Pancreas (tissue), 10 donors: ENCODE results near the gene NKPD1. TPM values are rescaled to one million over a fixed set of nuclear protein-coding genes. Genes with fewer than 3 reads are reported as not detected.

Source experiments
- ATAC-seq, 4 donors: fragments of 200-7000 bp; cut with Tn5 transposase; one replicate each; pipeline versions ENCODE4 v1.8.0 to v1.9.1; 2020; ENCODE audit warnings: mild to moderate bottlenecking in 4 of 4, moderate library complexity in 4 of 4
- DNase-seq, 6 donors: peaks; one replicate each; pipeline ENCODE4 v3.0.0-alpha.2; 2020
- FAIRE-seq: peaks from 2 replicates; lab custom pipeline; 2012; peaks lifted over from hg19 to GRCh38; lab: Jason Lieb, UNC
- H3K27ac ChIP-seq, 4 donors: fragments of 200-600 bp; sonication (generic); 1 replicate in 3 of 4; 2 replicates in 1 of 4; pipeline versions ENCODE4 v1.5.0 to v1.8.0; 2020
- H3K27me3 ChIP-seq, 4 donors: fragments of 200-600 bp; one replicate each; pipeline ENCODE4 v1.8.0; 2021
- H3K36me3 ChIP-seq, 3 donors: fragments of 200-600 bp; sonication (generic) in 1 of 3; one replicate each; pipeline versions ENCODE4 v1.5.0 to v1.8.0; 2020 to 2021
- H3K4me1 ChIP-seq, 3 donors: fragments of 200-600 bp; one replicate each; pipeline ENCODE4 v1.8.0; 2021
- H3K4me3 ChIP-seq, 4 donors: fragments of 200-600 bp; sonication (generic) in 2 of 4; one replicate each; pipeline versions ENCODE4 v1.5.0 to v1.8.0; 2020 to 2021
- H3K9me3 ChIP-seq, 4 donors: fragments of 200-600 bp; one replicate each; pipeline ENCODE4 v1.8.0; 2021
- CTCF ChIP-seq, 4 donors: fragments of 200-600 bp; sonication (generic) in 3 of 4; IDR thresholded peaks; one replicate each; pipeline versions ENCODE4 v1.5.0 to v1.8.0; 2021; ENCODE audit warnings: antibody characterized with exemption in 4 of 4
- WGBS, 2 donors: extraction: QIAGEN DNeasy Blood & Tissue Kit; methylation state at CpG; one replicate each; pipeline ENCODE4 v1.1.7; 2013; 5-methylcytosine and 5-hydroxymethylcytosine counted together
- intact Hi-C, 3 donors: fragments of 100-400 bp; cut with DNase I; formaldehyde crosslinking; loops; one replicate each; pipeline versions ENCODE4 v1.11.1 to v1.14.2; 2022
- polyA plus RNA-seq, 2 donors: library from polyadenylated mRNA; stranded (reverse); fragments of 200-250 nt; gene quantifications; one replicate each; pipeline ENCODE4 v1.2.3, GENCODE V29; 2013
- total RNA-seq, 6 donors: library from RNA; stranded (reverse); fragmentation: NEBNext Ultra II Directional in 4 of 6; extraction: Animal tissue kit (Norgen Biotek cat#: 25700) in 4 of 6; gene quantifications; one replicate each; pipeline versions ENCODE4 v1.2.1 to v1.2.4, GENCODE V29; 2021 to 2023
- donor health status: healthy with polysubstance abuse.
- donor health status: DM: no; HTN: no; CAD: no; lungs with moderate emphysema.
- donor health status: DM: no; HTN: no; CAD: no.
- donor health status: control.
- donor health status: control.
- donor health status: Bipolar disorder and iron deficiency.
- donor health status: DM: yes; HTN: yes; CAD: no.
- donor health status: DM: no; HTN: no; CAD: no.
- donor health status: DM: no; HTN: no; CAD: no.
- donor health status: DM: yes; HTN: yes; CAD: no.

The NKPD1 gene
- total and polyA plus RNA-seq, 8 donors, result 0.03 to 0.33 (median 0.14) TPM; not detected in 4

GRCh38 chr19:45164577-45165335 is 4.0 kb upstream of the NKPD1 start:
- no peaks in the 10 kb centered on the region for H3K27me3 ChIP-seq
- TF ChIP-seq CTCF (IDR thresholded peaks at IDR 0.05), result no peak
- intact Hi-C loops, result no loop called here
- H3K27ac ChIP-seq, result no peak overlapping the region
- no peak for FAIRE-seq
- H3K4me3 ChIP-seq, result no peak overlapping the region
- no peaks in the 10 kb centered on the region for H3K9me3 ChIP-seq
- 46% methylated on average over 19 to 27 of the region's 27 CpGs for WGBS, 2 donors
- peak in 5 of 6 donors; percentile 26 to 73 (median 50) for DNase-seq
- peak in 3 of 4 donors; percentile 29 to 59 (median 43) for ATAC-seq
- H3K4me1 ChIP-seq, result peaks cover 0 to 5% (median 5%) of the 10 kb centered on the region in 3 donors
- no peaks in the 10 kb centered on the region for H3K36me3 ChIP-seq

- no peak for FAIRE-seq
- Histone ChIP-seq H3K9me3 (no peaks in the 10 kb centered on the region), H3K4me1 (peaks cover 0 to 5% (median 5%) of the 10 kb centered on the region in 3 donors), H3K36me3 (no peaks in the 10 kb centered on the region), H3K27ac (no peak overlapping the region), H3K27me3 (no peaks in the 10 kb centered on the region), H3K4me3 (no peak overlapping the region)
- no peak for ATAC-seq
- intact Hi-C loops, result no loop called here
- DNase-seq, result peak in 2 of 6 donors; percentile 12 to 38
- 79 to 82% methylated on average over 15 of the region's 15 CpGs for WGBS, 2 donors
- TF ChIP-seq CTCF (IDR thresholded peaks at IDR 0.05), result no peak
Observed at GRCh38 chr19:45163751-45164460, 3.1 kb upstream of the NKPD1 start.

- no peak overlapping the region for H3K4me3 ChIP-seq
- WGBS, 2 donors, result 83 to 86% methylated on average over 17 of the region's 17 CpGs
Observed at GRCh38 chr19:45163156-45163555, 2.4 kb upstream of the NKPD1 start.

GRCh38 chr19:45162608-45163143 is 1.9 kb upstream of the NKPD1 start:
- Histone ChIP-seq H3K9me3 (no peaks in the 10 kb centered on the region), H3K27me3 (no peaks in the 10 kb centered on the region), H3K4me1 (peaks cover 0 to 5% (median 5%) of the 10 kb centered on the region in 3 donors), H3K4me3 (no peak overlapping the region), H3K27ac (no peak overlapping the region), H3K36me3 (no peaks in the 10 kb centered on the region)
- no peak for FAIRE-seq
- 63 to 76% methylated on average over 17 to 18 of the region's 18 CpGs for WGBS, 2 donors
- no peak for TF ChIP-seq CTCF (IDR thresholded peaks at IDR 0.05)
- intact Hi-C loops, result no loop called here
- ATAC-seq, result no peak
- peak in 2 of 6 donors; percentile 11 to 38 for DNase-seq

More at GRCh38 chr19:45163156-45163555, 2.4 kb upstream of the NKPD1 start:
- no peak for TF ChIP-seq CTCF (IDR thresholded peaks at IDR 0.05)
- intact Hi-C loops, result no loop called here
- no peaks in the 10 kb centered on the region for H3K27me3 ChIP-seq
- FAIRE-seq, result no peak
- ATAC-seq, result no peak
- peak in 1 of 6 donors; percentile 50 for DNase-seq
- H3K4me1 ChIP-seq, result peaks cover 0 to 5% (median 5%) of the 10 kb centered on the region in 3 donors
- no peaks in the 10 kb centered on the region for H3K36me3 ChIP-seq
- H3K27ac ChIP-seq, result no peak overlapping the region
- H3K9me3 ChIP-seq, result no peaks in the 10 kb centered on the region
